GM12872 (cell line): Measurements from ENCODE around the gene JCAD.

Source experiments
- CTCF ChIP-seq: IDR thresholded peaks from 3 replicates; pipeline ENCODE4 v1.5.1; 2011; ENCODE audit warnings: low read depth, mild to moderate bottlenecking, low read length, moderate library complexity; ENCODE audit not compliant: insufficient read depth

Gene JCAD

GRCh38 chr10:30073045-30073766 lies 13.8 kb upstream of the JCAD start:
- TF ChIP-seq CTCF, result no peak

DNA sequence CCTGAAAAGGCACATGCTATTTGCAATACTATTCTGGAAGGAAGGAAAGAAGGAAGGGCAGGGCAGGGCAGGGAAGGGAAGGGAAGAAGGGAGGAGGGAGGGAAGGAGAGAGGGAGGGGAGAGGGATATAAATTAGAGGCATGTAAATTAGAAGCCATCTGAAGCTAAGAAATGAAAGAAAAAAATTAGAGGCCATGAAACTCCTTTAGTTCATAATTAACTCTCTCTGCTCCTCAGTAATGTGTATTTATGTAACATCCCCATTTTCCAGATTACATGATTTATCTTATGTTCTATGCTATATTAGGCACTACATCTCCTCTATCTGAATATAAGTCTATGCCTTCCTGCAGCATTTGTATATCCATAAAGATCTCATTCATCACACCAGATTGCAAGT lies 12.7 kb upstream of the JCAD start:
- no peak for TF ChIP-seq CTCF

GRCh38 chr10:30070001-30070685 lies 10.8 kb upstream of the JCAD start:
- TF ChIP-seq CTCF, result no peak

GRCh38 chr10:30068492-30069223 lies 9.3 kb upstream of the JCAD start:
- TF ChIP-seq CTCF, result no peak

DNA sequence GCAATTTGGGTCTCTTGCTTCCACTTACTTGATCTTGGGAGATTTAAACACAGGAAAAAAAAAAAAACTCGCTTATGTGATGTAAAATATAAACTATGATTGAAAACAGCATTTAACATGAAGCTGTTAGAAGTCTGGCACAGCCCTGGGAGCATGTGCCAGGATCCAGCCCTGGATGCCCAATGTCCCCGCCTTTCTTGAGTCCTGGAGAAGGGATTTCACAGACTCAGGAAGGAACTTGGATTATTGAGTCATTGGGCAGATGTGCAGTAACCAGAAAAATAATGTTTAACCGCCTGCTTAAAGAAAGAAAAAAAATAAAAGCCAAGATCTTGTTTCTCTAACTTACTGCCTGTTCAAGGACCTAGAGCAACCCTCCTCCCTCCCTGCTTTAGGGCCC lies 3.7 kb upstream of the JCAD start:
- no peak for TF ChIP-seq CTCF

GRCh38 chr10:30062582-30062981 lies 3.2 kb upstream of the JCAD start:
- no peak for TF ChIP-seq CTCF

DNA sequence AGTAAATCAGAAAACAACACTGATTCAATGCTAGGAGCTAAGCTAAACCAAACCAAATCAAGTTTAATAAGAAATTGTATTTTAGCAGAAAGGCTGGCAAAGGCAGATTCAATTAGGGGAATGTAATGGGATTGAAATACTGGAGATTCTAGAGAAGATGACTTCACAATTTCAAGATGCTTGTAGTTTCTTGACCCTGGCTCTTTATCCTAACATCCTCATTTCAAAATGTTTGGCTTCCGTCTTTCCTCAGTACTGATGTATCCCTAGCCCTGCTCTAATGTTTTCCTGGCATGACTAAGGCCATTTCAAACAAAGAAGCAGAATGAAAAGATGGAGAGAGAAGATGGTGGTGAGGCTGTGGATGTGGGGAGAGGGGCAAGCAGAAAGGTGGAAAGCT lies 2.7 kb upstream of the JCAD start:
- TF ChIP-seq CTCF, result no peak
